Activated B cell treated with CpG ODN at 0.5 μM for 24 hours (primary cell): ENCODE results near the gene CTSA. TPM values are rescaled to one million over a fixed set of nuclear protein-coding genes. Genes with fewer than 3 reads are reported as not detected.

ENCODE experiments used
- ATAC-seq: fragments of 200-7000 bp; cut with Tn5 transposase; one replicate; pipeline ENCODE4 v1.10.0; 2021; ENCODE audit warnings: low read depth, mild to moderate bottlenecking, moderate library complexity
- CTCF ChIA-PET: fragments of 350-600 bp; sonication (Branson Sonifier 250); formaldehyde crosslinking; loops from one replicate; lab custom pipeline; 2021; ENCODE audit warnings: antibody characterized with exemption; lab: Charles Lee
- POLR2A ChIA-PET: fragments of 350-600 bp; sonication (Branson Sonifier 250); formaldehyde crosslinking; loops from one replicate; lab custom pipeline; 2021; ENCODE audit warnings: antibody characterized with exemption; lab: Charles Lee
- DNase-seq: peaks from one replicate; pipeline ENCODE4 v3.0.0; 2022
- H3K27ac Mint-ChIP-seq: one replicate; pipeline ENCODE4 v1.8.0; 2020; ENCODE audit warnings: mixed read lengths
- H3K27me3 Mint-ChIP-seq: one replicate; pipeline ENCODE4 v1.8.0; 2021; ENCODE audit warnings: mixed read lengths
- H3K36me3 Mint-ChIP-seq: one replicate; pipeline ENCODE4 v1.8.0; 2021; ENCODE audit warnings: low read depth, mixed read lengths
- H3K4me1 Mint-ChIP-seq: one replicate; pipeline ENCODE4 v1.8.0; 2021; ENCODE audit warnings: mixed read lengths
- H3K4me3 Mint-ChIP-seq: one replicate; pipeline ENCODE4 v1.8.0; 2020; ENCODE audit warnings: mild to moderate bottlenecking, mixed read lengths
- H3K9me3 Mint-ChIP-seq: one replicate; pipeline ENCODE4 v1.8.0; 2020; ENCODE audit warnings: mixed read lengths
- intact Hi-C: fragments of 100-400 bp; cut with micrococcal nuclease; formaldehyde crosslinking; loops from one replicate; pipeline ENCODE4 v1.15.1; 2024
- total RNA-seq: library from RNA; stranded (reverse); gene quantifications from 2 replicates; pipeline ENCODE4 v1.2.3, GENCODE V29; 2022
- TF ChIP-seq, protein P1 (sequence below): fragments of 200-600 bp; IDR thresholded peaks from one replicate; pipeline ENCODE4 v1.8.0; 2022; ENCODE audit warnings: antibody characterized with exemption, mild to moderate bottlenecking

Gene CTSA
- total RNA-seq, 1 donor from 2014 or later = 67.2 TPM

DNA sequence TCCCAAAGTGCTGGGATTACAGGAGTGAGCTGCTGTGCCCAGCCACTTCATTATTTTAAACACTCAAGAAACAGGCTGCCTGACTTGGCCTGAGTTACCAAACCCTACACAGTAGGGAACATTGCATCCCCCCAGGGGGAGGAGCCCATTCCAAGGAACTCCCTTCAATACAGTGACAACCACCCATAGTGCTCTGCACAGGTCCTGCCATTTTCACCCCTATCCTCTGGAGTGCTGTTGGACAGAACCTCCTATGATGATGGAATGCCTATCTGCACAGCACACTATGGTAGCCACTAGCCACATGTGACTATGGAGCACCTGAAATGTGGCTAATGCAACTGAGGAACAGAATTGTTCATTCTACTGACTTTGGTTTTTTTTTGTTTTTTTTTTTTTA is 45.7 kb upstream of the CTSA start:
- ChIA-PET POLR2A (interaction anchor here (0.8 kb wide), 1 partner anchor 10 kb away, joined by 3 read pairs; no protein-coding TSS in a partner anchor), CTCF (no interaction called here)
- ATAC-seq = no peak
- peaks cover 60% of the 10 kb centered on the region for H3K36me3 Mint-ChIP-seq
- peaks cover 18% of the 10 kb centered on the region for H3K4me1 Mint-ChIP-seq
- TF ChIP-seq, protein P1, sequence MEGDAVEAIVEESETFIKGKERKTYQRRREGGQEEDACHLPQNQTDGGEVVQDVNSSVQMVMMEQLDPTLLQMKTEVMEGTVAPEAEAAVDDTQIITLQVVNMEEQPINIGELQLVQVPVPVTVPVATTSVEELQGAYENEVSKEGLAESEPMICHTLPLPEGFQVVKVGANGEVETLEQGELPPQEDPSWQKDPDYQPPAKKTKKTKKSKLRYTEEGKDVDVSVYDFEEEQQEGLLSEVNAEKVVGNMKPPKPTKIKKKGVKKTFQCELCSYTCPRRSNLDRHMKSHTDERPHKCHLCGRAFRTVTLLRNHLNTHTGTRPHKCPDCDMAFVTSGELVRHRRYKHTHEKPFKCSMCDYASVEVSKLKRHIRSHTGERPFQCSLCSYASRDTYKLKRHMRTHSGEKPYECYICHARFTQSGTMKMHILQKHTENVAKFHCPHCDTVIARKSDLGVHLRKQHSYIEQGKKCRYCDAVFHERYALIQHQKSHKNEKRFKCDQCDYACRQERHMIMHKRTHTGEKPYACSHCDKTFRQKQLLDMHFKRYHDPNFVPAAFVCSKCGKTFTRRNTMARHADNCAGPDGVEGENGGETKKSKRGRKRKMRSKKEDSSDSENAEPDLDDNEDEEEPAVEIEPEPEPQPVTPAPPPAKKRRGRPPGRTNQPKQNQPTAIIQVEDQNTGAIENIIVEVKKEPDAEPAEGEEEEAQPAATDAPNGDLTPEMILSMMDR = no peak
- H3K4me3 Mint-ChIP-seq = no peak overlapping the region
- H3K27me3 Mint-ChIP-seq = no peaks in the 10 kb centered on the region
- no peak for DNase-seq
- H3K9me3 Mint-ChIP-seq = no peaks in the 10 kb centered on the region
- H3K27ac Mint-ChIP-seq = no peak overlapping the region
- intact Hi-C loops = no loop called here

DNA sequence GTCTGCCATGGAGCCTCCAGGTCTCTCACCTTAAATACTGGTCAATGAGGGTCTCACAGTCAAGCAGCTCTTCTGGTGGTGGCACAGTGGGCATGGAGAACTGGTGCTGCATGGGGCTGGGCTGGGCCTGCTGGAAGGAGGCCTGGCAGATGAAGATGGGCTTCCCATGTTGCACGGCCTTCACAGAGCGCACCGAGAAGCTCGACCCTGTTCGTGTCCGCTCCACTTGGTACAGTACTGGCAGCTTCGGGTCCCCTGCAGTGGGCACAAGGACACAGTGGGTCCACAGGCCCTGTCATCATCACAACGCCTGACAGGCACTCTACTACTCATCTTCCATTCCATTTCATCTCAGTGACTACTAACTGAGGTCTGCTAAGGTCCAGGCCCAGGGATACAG is 42.7 kb upstream of the CTSA start:
- ATAC-seq = no peak
- ChIA-PET CTCF (no interaction called here), POLR2A (interaction anchor here (1.2 kb wide), 1 partner anchor 54 kb away, joined by 3 read pairs; no protein-coding TSS in a partner anchor)
- Mint-ChIP-seq H3K27me3 (no peaks in the 10 kb centered on the region), H3K4me1 (peaks cover under 1% of the 10 kb centered on the region), H3K9me3 (no peaks in the 10 kb centered on the region), H3K36me3 (peaks cover 64% of the 10 kb centered on the region), H3K27ac (no peak overlapping the region), H3K4me3 (no peak overlapping the region)
- TF ChIP-seq, protein P1 = no peak
- intact Hi-C loops = no loop called here
- no peak for DNase-seq

DNA sequence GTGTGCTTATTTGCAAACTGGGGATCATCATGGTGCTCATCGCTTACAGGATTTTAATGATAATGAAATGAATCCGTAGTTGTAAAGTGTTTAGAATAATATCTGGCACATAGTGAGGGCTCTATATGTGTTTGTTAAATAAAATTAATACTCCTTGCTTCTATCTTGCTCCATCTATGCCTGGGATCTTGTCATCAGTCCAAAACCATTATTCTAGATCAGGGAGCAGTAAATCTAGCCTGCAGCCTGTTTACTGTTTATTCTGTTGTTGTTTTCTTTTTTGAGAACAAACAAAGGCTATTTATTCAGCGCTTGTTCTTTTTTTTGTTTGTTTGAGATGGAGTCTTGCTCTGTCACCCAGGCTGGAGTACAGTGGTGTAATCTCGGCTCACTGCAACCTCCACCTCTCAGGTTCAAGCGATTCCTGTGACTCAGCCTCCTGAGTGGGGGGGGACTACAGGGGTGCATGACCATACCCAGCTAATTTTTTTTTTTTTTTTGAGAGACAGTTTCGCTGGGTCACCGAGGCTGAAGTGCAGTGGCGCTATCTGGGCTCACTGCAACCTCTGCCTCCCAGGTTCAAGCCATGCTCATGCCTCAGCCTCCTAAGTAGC is 42.1 kb upstream of the CTSA start:
- DNase-seq = no peak
- intact Hi-C loops = no loop called here
- H3K9me3 Mint-ChIP-seq = no peaks in the 10 kb centered on the region
- H3K27me3 Mint-ChIP-seq = no peaks in the 10 kb centered on the region
- ChIA-PET POLR2A (interaction anchor here (1.2 kb wide), 1 partner anchor 53 kb away, joined by 3 read pairs; no protein-coding TSS in a partner anchor), CTCF (no interaction called here)
- peaks cover 63% of the 10 kb centered on the region for H3K36me3 Mint-ChIP-seq
- ATAC-seq = no peak
- H3K4me1 Mint-ChIP-seq = peaks cover 4% of the 10 kb centered on the region
- H3K4me3 Mint-ChIP-seq = no peak overlapping the region
- H3K27ac Mint-ChIP-seq = no peak overlapping the region
- TF ChIP-seq, protein P1 = no peak

DNA sequence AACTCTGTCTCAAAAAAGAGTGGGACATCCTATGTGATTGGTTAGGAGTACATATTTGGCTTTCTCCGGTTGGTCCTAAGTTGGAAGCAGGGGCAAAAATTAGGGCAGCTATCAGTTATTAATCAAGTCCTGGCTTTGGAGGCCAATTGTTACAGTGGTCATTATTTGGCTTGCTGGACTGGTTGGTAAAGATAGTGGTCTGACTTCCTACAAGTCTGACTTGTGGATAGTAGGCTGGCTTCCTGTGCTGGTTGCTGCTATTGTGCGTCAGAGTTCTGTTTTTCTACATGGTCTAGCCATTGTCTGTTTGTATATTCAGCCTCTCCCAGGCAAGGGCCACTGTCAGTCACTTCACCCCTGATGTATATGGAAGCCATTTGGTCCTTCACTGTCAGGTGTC is 40.9 kb upstream of the CTSA start:
- H3K27ac Mint-ChIP-seq = no peak overlapping the region
- CTCF ChIA-PET = no interaction called here

DNA sequence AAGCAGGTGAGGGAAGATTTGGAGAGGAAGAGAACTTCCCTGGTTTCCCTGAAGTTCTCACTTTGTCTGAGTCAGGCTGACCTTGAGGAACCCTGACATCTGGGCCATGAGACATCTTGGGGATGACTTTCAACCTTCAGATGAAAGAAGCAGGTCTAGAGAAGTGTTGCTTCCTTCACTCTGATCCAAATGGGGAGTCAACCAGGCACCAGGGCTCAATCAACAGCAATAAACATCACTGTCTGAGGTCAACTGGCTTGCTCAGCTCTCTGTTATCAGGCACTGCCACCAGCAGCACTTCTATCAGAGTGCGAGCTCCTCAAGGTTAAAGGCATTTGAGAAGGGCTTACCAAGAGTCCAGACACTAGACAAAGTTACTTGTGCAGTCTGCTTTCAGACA is 40.2 kb upstream of the CTSA start:
- intact Hi-C loops = no loop called here
- TF ChIP-seq, protein P1 = no peak
- H3K9me3 Mint-ChIP-seq = no peaks in the 10 kb centered on the region
- H3K4me3 Mint-ChIP-seq = no peak overlapping the region
- peaks cover 15% of the 10 kb centered on the region for H3K4me1 Mint-ChIP-seq
- CTCF ChIA-PET = no interaction called here
- H3K27ac Mint-ChIP-seq = no peak overlapping the region
- H3K36me3 Mint-ChIP-seq = peaks cover 51% of the 10 kb centered on the region
- ATAC-seq (no peak), DNase-seq (no peak)
- H3K27me3 Mint-ChIP-seq = no peaks in the 10 kb centered on the region
- POLR2A ChIA-PET = interaction anchor here (0.6 kb wide), 1 partner anchor 25 kb away, joined by 3 read pairs; no protein-coding TSS in a partner anchor

More for the DNA sequence above, 40.9 kb upstream of the CTSA start:
- intact Hi-C loops = no loop called here
- ATAC-seq (no peak), DNase-seq (no peak)
- Mint-ChIP-seq H3K27me3 (no peaks in the 10 kb centered on the region), H3K4me3 (no peak overlapping the region), H3K9me3 (no peaks in the 10 kb centered on the region), H3K4me1 (peaks cover 12% of the 10 kb centered on the region), H3K36me3 (peaks cover 58% of the 10 kb centered on the region)
- TF ChIP-seq, protein P1 = no peak
- POLR2A ChIA-PET = interaction anchor here (0.6 kb wide), 1 partner anchor 12 kb away, joined by 3 read pairs; no protein-coding TSS in a partner anchor
